WTC11 (cell line): ENCODE measurements around the gene OGG1. TPM values are rescaled to one million over a fixed set of nuclear protein-coding genes. Genes with fewer than 3 reads are reported as not detected.

ENCODE experiments used
- ATAC-seq: fragments of 200-7000 bp; cut with Tn5 transposase; 2 replicates; pipeline ENCODE4 v1.10.0; 2021; ENCODE audit warnings: mild to moderate bottlenecking, moderate library complexity
- CTCF ChIA-PET: fragments of 300-600 bp; sonication (Branson Sonifier 250); formaldehyde crosslinking; loops from one replicate; lab custom pipeline; 2021; ENCODE audit warnings: antibody characterized with exemption; lab: Charles Lee
- POLR2A ChIA-PET: fragments of 350-600 bp; sonication (Branson Sonifier 250); formaldehyde crosslinking; loops from one replicate; lab custom pipeline; 2021; ENCODE audit warnings: antibody characterized with exemption; lab: Charles Lee
- DNase-seq: peaks from one replicate; pipeline ENCODE4 v3.0.0; 2021; ENCODE audit warnings: low spot score
- H3K27ac Mint-ChIP-seq: 2 replicates; pipeline ENCODE4 v1.8.0; 2021; ENCODE audit warnings: mixed read lengths
- H3K27me3 Mint-ChIP-seq: 2 replicates; pipeline ENCODE4 v1.8.0; 2021; ENCODE audit warnings: low read depth, mild to moderate bottlenecking, moderate library complexity, mixed read lengths
- H3K36me3 Mint-ChIP-seq: 2 replicates; pipeline ENCODE4 v1.8.0; 2021; ENCODE audit warnings: mixed read lengths
- H3K4me1 Mint-ChIP-seq: 2 replicates; pipeline ENCODE4 v1.8.0; 2022; ENCODE audit warnings: mixed read lengths
- H3K4me3 Mint-ChIP-seq: 2 replicates; pipeline ENCODE4 v1.8.0; 2021; ENCODE audit warnings: mild to moderate bottlenecking, moderate library complexity, mixed read lengths
- H3K9me3 Mint-ChIP-seq: 2 replicates; pipeline ENCODE4 v1.8.0; 2021; ENCODE audit warnings: mixed read lengths
- CTCF ChIP-seq: fragments of 200-600 bp; IDR thresholded peaks from 2 replicates; pipeline ENCODE4 v1.8.0; 2022; ENCODE audit warnings: antibody characterized with exemption
- ETV6 ChIP-seq: sonication (generic); formaldehyde crosslinking; IDR thresholded peaks from 2 replicates; pipeline ENCODE4 v1.8.1; 2022; ENCODE audit warnings: mild to moderate bottlenecking, missing genetic modification reagents
- IRF1 ChIP-seq: sonication (generic); formaldehyde crosslinking; IDR thresholded peaks from 2 replicates; pipeline ENCODE4 v1.8.0; 2023; ENCODE audit warnings: missing genetic modification reagents
- MLX ChIP-seq: sonication (generic); formaldehyde crosslinking; IDR thresholded peaks from 2 replicates; pipeline ENCODE4 v1.8.1; 2023; ENCODE audit warnings: mild to moderate bottlenecking, missing genetic modification reagents, moderate library complexity
- MXD4 ChIP-seq: fragments of 250-450 bp; sonication (Bioruptor Pico); IDR thresholded peaks from 2 replicates; pipeline ENCODE4 v1.8.0; 2021; ENCODE audit warnings: mild to moderate bottlenecking, moderate library complexity, borderline replicate concordance
- OVOL2 ChIP-seq: fragments of 250-450 bp; sonication (Bioruptor Pico); IDR thresholded peaks from 2 replicates; pipeline ENCODE4 v1.9.0; 2021; ENCODE audit warnings: mild to moderate bottlenecking, borderline replicate concordance
- PRRX2 ChIP-seq: fragments of 250-450 bp; sonication (Bioruptor Pico); IDR thresholded peaks from 2 replicates; pipeline ENCODE4 v1.8.0; 2021; ENCODE audit warnings: mild to moderate bottlenecking
- SP1 ChIP-seq: sonication (generic); formaldehyde crosslinking; conservative IDR thresholded peaks from 2 replicates; pipeline ENCODE4 v1.8.1; 2022; ENCODE audit warnings: missing genetic modification reagents
- ZNF263 ChIP-seq: sonication (generic); formaldehyde crosslinking; IDR thresholded peaks from 2 replicates; pipeline ENCODE4 v1.8.1; 2022; ENCODE audit warnings: low read depth, mild to moderate bottlenecking, moderate library complexity, missing genetic modification reagents
- ZNF317 ChIP-seq: sonication (generic); formaldehyde crosslinking; IDR thresholded peaks from 2 replicates; pipeline ENCODE4 v1.8.1; 2023; ENCODE audit warnings: low read depth, mild to moderate bottlenecking, moderate library complexity, missing genetic modification reagents, borderline replicate concordance
- ZNF396 ChIP-seq: fragments of 250-450 bp; sonication (Bioruptor Pico); IDR thresholded peaks from 2 replicates; pipeline ENCODE4 v1.8.0; 2021; ENCODE audit warnings: mild to moderate bottlenecking, moderate library complexity, borderline replicate concordance
- ZNF416 ChIP-seq: fragments of 250-450 bp; sonication (Bioruptor Pico); IDR thresholded peaks from 2 replicates; pipeline ENCODE4 v1.9.0; 2021; ENCODE audit warnings: mild to moderate bottlenecking, inconsistent platforms
- ZNF423 ChIP-seq: fragments of 250-450 bp; sonication (Bioruptor Pico); IDR thresholded peaks from 2 replicates; pipeline ENCODE4 v2.1.2; 2022; ENCODE audit warnings: mild to moderate bottlenecking, moderate library complexity
- total RNA-seq: library from RNA; stranded (reverse); gene quantifications from 3 replicates; pipeline ENCODE4 v1.2.3, GENCODE V29; 2021
- TF ChIP-seq, protein P1 (sequence below): sonication (generic); formaldehyde crosslinking; IDR thresholded peaks from 2 replicates; pipeline ENCODE4 v1.8.1; 2022; ENCODE audit warnings: missing genetic modification reagents, borderline replicate concordance
- TF ChIP-seq, protein P2 (sequence below): sonication (generic); formaldehyde crosslinking; IDR thresholded peaks from 2 replicates; pipeline ENCODE4 v1.8.1; 2022; ENCODE audit warnings: mild to moderate bottlenecking, missing genetic modification reagents, moderate library complexity, borderline replicate concordance

The OGG1 gene
- total RNA-seq, 1 experiment from 2014 or later, result 27.3 TPM

DNA sequence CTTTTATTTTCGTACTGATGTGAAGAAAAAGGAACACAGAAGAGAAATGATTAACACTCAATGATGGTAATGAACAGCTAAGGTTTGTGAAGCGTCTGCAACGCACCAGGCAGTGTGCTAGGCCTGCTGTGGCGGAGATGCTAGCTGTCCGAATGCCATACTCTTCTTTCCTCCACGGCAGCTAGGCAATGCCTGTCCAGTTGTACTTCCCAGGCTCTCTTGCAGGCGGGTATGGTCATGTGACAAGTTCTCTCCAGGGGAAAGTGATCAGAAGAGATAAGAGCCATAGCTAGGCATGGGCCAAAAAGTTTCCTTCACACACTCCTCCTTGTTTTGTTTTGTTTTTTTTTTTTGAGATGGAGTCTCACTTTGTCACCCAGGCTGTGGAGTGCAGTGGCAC, 35.9 kb downstream of the OGG1 start:
- peaks cover 73% of the 10 kb centered on the region for H3K36me3 Mint-ChIP-seq
- no peaks in the 10 kb centered on the region for H3K9me3 Mint-ChIP-seq
- DNase-seq, result no peak
- no peaks in the 10 kb centered on the region for H3K4me1 Mint-ChIP-seq
- H3K27me3 Mint-ChIP-seq, result no peaks in the 10 kb centered on the region
- CTCF ChIA-PET, result no interaction called here
- POLR2A ChIA-PET, result no interaction called here
- no peak overlapping the region for H3K4me3 Mint-ChIP-seq
- ATAC-seq, result no peak
- no peak for TF ChIP-seq SP1
- no peak for TF ChIP-seq ZNF263
- TF ChIP-seq ZNF416 (CRISPR knock-in tag), result no peak
- no peak for TF ChIP-seq MLX (CRISPR knock-in tag)
- TF ChIP-seq ZNF396 (CRISPR knock-in tag), result no peak
- TF ChIP-seq OVOL2 (CRISPR knock-in tag), result no peak
- TF ChIP-seq ETV6 (CRISPR knock-in tag), result no peak
- no peak overlapping the region for H3K27ac Mint-ChIP-seq

DNA sequence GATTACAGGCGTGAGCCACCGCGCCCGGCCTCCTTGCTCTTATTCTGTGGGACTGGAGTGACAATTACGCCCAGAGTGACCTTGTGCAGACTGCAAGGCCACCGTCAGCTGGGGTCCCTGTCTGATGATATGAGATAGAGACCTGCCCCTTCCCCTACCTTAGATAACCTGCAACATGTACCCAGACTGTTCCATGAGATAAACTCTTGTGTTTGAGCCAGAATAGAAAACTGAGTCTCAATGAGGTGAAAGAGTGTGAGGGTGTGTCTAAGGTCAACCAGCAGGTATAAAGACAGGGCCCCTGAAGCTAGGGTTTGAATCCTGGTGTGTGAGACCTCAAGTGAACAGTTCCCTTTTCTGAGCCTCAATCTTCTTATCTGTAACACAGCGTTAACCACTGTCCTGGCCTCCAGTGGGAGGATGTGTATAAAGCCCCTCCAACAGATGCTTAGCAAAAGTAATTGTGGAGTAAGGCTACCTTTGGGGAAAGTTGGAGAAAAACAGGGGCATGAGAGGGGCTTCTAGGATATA, 36.5 kb downstream of the OGG1 start:
- no peak for ATAC-seq
- no peaks in the 10 kb centered on the region for H3K27me3 Mint-ChIP-seq
- H3K4me3 Mint-ChIP-seq, result no peak overlapping the region
- H3K4me1 Mint-ChIP-seq, result no peaks in the 10 kb centered on the region
- CTCF ChIA-PET, result interaction anchor here (1.1 kb wide), 1 partner anchor 37 kb away, joined by 3 read pairs; the partner anchor contains the start of gene OGG1
- POLR2A ChIA-PET, result no interaction called here
- no peak for TF ChIP-seq MXD4 (CRISPR knock-in tag)
- no peak for TF ChIP-seq PRRX2 (CRISPR knock-in tag)
- TF ChIP-seq IRF1 (CRISPR knock-in tag), result no peak
- TF ChIP-seq, protein P1, sequence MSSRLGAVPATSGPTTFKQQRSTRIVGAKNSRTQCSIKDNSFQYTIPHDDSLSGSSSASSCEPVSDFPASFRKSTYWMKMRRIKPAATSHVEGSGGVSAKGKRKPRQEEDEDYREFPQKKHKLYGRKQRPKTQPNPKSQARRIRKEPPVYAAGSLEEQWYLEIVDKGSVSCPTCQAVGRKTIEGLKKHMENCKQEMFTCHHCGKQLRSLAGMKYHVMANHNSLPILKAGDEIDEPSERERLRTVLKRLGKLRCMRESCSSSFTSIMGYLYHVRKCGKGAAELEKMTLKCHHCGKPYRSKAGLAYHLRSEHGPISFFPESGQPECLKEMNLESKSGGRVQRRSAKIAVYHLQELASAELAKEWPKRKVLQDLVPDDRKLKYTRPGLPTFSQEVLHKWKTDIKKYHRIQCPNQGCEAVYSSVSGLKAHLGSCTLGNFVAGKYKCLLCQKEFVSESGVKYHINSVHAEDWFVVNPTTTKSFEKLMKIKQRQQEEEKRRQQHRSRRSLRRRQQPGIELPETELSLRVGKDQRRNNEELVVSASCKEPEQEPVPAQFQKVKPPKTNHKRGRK, result no peak
- TF ChIP-seq ZNF317, result no peak
- TF ChIP-seq, protein P2, sequence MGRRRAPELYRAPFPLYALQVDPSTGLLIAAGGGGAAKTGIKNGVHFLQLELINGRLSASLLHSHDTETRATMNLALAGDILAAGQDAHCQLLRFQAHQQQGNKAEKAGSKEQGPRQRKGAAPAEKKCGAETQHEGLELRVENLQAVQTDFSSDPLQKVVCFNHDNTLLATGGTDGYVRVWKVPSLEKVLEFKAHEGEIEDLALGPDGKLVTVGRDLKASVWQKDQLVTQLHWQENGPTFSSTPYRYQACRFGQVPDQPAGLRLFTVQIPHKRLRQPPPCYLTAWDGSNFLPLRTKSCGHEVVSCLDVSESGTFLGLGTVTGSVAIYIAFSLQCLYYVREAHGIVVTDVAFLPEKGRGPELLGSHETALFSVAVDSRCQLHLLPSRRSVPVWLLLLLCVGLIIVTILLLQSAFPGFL (CRISPR knock-in tag), result no peak
- TF ChIP-seq, all 79 proteins: peak for 0
- DNase-seq, result no peak
- H3K27ac Mint-ChIP-seq, result no peak overlapping the region
- peaks cover 69% of the 10 kb centered on the region for H3K36me3 Mint-ChIP-seq
- no peaks in the 10 kb centered on the region for H3K9me3 Mint-ChIP-seq

GRCh38 chr3:9786825-9787669, 37.3 kb downstream of the OGG1 start:
- H3K4me3 Mint-ChIP-seq, result no peak overlapping the region
- H3K9me3 Mint-ChIP-seq, result no peaks in the 10 kb centered on the region
- TF ChIP-seq CTCF (peak; percentile 48; the same call in 1 of the 2 replicates), ZNF423 (no peak)
- no peak overlapping the region for H3K27ac Mint-ChIP-seq
- DNase-seq (no peak), ATAC-seq (peak; percentile 63)
- H3K4me1 Mint-ChIP-seq, result peaks cover 4% of the 10 kb centered on the region
- H3K27me3 Mint-ChIP-seq, result no peaks in the 10 kb centered on the region
- CTCF ChIA-PET, result interaction anchor here (1.1 kb wide), 1 partner anchor 37 kb away, joined by 3 read pairs; the partner anchor contains the start of gene OGG1
- peaks cover 65% of the 10 kb centered on the region for H3K36me3 Mint-ChIP-seq
- POLR2A ChIA-PET, result no interaction called here
